Endometrial microvascular endothelial cells (primary cell): ENCODE measurements around the gene PPFIBP2. TPM values are rescaled to one million over a fixed set of nuclear protein-coding genes. Genes with fewer than 3 reads are reported as not detected.
"Not testable (repeated sequence)": the region's sequence is repeated elsewhere in the genome, so short reads cannot be mapped to it uniquely, and the experiment has no call there.

ENCODE experiments used
- in situ Hi-C: cut with HindIII; loops from 2 replicates; pipeline ENCODE4 v1.10.0; 2017; ENCODE audit warnings: low sequenced_read_pairs, low pct_unique_long_range_greater_than_20kb; ENCODE audit errors: inconsistent ontology term
- total RNA-seq: library from RNA; depleted of rRNA; stranded (reverse); fragments of >200 nt; gene quantifications from one replicate; pipeline ENCODE4 v1.2.3, GENCODE V29; 2015; ENCODE audit errors: inconsistent ontology term

The PPFIBP2 gene
- total RNA-seq, 1 donor from 2014 or later = under 0.01 TPM

DNA sequence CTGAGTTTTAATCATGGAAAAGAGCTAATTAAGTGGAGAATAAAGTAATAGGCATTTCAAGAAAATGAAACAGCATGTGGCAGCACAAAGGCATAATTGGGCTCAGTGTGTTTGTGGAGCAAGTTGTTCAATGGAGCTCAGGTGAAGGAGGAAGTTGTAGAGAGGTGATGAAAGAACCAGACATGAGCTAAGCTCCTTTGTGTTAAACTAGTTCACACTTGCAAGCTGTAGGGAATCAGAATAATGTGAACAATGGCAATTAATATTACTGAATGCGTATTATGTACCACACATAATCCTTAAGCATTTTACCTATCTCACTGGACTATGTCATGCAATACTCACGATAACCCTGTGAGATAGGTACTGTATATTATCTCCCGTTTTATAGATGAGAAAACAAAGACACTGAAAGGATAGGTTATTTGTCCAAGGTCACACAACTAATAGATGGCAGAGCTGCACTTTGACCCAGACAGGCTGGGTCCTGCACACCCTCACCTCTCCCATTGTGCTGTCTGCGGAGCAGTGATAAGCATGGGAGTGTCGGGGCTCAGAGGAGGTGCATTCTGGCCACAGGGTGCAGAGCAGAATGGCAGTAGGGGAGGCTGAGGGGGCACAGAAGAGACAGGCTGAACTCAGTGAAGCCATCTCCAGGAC is 19.6 kb upstream of the PPFIBP2 start:
- in situ Hi-C loops = no loop called here

DNA sequence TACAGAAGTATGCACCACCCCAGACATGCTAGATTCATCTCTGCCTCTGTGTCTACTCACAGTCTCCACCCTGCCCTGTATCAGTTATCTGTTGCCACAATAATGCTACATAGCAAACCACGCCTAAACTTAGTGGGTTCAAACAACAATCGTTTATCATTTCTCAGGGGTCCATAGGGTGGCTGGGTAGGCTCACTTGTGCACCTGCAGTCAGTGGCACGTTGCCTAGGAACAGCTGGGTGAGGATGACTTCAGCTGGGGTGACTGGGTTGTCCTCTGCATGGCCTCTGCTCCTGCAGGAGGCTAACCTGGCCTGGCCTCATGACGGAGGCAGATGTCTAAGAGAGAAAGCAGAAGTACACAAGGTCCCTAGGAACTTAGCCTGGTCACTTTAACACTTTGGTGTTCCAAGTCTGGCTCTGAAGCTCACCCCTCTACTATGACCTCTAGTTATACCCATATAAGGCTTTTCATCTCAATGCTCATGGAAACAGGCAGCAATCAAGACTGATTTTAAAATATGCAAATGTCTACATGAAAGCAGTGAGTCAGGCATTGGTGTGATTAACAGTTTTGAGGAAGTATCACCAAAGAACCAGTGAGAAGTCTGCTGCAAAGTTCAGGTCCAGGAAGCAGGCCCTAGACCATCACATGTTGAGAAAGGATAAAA is 17.8 kb upstream of the PPFIBP2 start:
- in situ Hi-C loops = no loop called here

DNA sequence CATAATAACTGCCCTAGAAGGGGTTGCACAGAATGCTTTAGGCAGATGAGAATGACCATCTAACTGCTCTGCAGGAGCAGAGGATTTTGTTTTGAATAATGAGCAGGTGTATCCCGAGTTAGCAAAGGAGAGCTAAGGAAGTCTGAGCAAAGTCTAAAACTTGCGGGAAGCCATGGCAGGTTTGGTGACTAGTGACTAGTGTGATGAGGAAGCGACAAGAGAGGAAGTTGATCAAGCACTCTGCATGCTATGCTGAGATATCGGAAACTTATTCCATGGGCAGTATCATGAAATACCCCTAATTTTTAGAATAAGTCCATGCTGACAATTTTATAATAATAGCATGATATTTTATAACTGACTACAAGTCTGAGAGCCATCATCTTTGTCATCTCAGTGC is 15.6 kb upstream of the PPFIBP2 start:
- in situ Hi-C loops = no loop called here

DNA sequence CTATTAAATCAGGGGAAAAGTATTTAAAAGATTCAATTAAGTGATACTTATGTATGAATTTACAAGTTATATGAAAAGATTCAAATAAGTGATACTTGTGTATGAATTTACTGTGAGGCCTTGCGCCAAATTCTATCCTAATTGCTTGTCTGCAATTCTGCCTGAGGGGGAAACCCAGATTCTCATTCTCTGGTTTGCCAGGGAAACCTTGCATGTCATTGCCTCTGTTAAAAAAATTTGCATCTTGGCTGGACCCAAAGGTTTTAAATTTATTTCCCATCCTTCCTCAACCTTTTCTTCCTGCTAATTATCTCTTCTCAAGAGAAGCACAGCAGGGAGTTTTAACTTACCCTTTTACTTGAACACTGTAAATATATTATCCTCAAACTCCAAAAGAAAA is 14.7 kb upstream of the PPFIBP2 start:
- in situ Hi-C loops = no loop called here

DNA sequence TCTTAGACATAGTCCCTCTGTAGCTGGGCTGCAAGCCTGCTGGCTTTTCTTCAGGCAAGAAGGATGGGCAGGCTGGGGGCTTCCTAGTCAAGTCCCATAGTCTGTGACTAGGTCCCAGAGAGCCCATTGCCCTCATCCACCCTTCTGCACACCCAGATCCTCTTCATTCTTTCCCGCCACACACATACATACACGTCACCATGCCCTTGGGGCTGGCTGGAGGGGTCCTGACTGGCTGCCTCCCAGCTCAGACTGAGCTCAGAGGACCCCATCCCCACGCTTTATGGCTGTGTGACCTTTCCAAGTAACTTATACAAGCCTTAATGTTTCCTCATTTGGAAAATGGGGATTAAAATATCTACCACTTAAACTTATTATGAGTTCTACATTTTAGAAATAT is 13.5 kb upstream of the PPFIBP2 start:
- in situ Hi-C loops = no loop called here

DNA sequence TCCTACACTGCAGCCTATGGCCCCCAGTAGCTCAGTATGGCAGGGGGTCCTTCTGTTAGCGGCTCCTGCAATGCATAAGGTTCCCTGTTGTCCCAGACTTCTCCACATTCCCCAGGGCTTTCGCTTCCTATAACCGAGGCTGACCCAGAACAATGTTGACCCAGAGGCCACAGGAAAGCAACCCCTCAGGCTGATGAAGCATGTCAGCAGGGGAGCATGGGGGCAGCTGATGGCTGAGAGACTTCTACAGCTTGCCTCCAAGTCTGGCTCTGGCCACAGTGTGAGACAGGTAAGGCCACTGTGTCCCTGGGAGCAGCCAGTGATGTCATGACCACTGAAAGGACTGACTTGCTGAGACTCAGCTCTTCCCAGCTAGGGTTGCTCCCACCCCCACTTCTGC is 12.5 kb upstream of the PPFIBP2 start:
- in situ Hi-C loops = no loop called here

DNA sequence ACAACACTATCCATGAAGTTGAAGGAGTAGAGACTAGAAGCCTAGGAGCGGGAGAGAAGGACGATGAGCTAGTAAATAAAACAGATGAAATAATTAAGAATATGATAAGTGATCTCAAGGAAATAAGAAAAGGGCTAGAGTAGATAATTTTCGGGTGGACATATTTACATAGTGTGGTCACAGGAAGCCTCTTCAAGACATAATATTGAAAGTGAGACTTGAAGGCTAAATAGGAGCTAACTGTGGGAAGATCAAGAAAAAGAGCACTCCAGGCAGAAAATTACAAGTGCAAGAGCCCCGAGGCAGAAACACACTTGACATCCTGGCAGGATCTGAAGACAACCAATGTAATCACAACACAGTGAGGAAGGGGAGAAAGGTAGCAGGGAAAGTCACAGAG is 11.9 kb upstream of the PPFIBP2 start:
- in situ Hi-C loops = no loop called here

DNA sequence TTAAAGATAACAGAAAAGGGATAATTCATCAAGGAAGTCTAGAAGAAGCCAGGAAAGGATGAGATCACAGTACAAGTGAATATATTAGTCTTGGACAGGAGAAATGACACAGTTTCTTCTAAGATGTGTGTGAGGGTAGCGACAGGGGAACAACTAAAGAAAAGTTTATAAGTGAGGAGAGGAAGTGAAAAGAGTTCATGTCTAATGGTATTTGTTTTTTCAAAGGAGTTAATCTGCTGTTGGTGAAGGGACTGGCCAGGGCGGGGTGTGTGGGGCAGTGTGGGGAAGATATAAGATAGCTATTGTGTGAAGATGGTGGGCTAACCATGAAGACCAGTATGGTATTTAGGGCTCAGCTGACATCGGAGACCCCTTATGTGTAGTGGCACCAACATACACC is 7.6 kb upstream of the PPFIBP2 start:
- in situ Hi-C loops = no loop called here

DNA sequence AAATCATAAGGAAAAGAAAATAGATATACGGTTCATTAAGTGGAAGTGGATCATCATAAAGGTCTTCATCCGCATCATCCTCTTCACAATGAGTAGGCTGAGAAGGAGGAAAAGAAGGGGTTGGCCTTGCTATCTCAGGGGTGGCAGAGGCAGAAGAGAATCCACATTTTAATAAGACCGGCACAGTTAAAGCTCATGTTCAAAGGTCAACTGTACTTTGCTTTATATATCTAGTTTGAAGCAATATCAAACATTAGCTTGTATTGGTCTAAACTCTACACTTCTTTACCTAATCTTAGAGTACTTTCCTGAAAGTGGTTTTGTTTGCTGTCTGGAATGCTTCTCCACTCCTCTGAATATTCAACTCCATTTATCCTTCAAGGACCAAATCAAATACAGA is 5.7 kb upstream of the PPFIBP2 start:
- in situ Hi-C loops = no loop called here

DNA sequence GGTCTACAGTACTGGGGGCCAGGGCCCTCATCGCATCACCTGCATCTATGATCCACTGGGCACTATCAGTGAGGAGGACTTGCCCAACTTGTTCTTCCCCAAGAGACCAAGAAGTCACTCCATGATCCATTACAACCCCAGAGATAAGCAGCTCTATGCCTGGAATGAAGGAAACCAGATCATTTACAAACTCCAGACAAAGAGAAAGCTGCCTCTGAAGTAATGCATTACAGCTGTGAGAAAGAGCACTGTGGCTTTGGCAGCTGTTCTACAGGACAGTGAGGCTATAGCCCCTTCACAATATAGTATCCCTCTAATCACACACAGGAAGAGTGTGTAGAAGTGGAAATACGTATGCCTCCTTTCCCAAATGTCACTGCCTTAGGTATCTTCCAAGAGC is 3.8 kb upstream of the PPFIBP2 start:
- in situ Hi-C loops = no loop called here

DNA sequence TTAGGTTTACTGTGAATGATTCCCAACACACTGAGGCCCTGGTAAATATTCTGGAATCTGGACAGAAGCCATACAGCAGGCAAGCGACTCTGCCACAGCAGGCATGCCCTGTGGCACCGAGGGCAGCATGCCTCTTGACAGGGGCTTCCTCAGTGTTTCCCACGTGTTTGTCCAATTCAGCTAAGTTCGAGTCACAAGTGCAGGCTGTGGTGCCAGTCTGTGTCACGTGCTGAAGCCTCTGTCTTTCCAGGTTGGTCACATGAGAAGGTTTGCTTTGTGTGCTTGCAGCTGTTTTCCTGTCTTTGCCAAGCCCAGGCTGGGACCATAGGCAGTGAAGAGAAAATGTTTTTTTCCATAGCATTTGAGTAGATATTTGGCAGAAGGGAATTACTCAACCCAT is 2.4 kb upstream of the PPFIBP2 start:
- in situ Hi-C loops = no loop called here

DNA sequence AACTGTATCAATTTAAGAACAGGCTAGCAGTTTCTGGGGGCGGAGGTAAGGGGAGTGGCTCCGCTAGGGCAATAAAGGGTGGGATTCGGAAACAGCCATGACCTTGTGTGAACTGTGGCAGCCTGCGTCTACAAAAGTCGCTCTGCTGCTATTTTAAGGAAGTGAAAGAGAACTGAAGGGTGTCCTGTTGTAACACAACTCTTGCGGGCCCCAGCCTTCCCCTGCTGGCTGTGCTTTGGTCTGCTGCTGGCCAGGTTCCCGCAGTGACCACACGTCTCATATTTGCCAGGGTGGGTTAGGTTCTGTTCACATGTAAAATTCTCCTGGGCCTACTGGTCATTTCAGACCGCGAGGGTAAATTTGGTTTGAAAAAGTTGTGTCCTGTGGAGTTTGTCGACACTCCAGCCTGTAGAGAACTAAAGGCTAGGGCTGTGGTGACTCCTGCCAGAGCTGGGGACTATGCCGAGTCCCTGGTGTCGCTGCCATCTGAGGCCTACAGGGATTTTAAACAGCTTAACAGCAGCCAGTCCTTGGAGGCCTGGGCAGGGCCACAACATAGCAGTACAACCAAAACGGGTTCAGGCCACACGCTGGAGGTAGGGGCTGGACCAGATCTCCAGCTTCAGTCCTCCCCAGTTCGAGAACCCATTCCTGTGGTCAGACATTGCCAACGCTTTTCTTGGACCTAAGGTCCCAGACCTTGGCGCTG is 1.1 kb upstream of the PPFIBP2 start:
- in situ Hi-C loops = no loop called here

DNA sequence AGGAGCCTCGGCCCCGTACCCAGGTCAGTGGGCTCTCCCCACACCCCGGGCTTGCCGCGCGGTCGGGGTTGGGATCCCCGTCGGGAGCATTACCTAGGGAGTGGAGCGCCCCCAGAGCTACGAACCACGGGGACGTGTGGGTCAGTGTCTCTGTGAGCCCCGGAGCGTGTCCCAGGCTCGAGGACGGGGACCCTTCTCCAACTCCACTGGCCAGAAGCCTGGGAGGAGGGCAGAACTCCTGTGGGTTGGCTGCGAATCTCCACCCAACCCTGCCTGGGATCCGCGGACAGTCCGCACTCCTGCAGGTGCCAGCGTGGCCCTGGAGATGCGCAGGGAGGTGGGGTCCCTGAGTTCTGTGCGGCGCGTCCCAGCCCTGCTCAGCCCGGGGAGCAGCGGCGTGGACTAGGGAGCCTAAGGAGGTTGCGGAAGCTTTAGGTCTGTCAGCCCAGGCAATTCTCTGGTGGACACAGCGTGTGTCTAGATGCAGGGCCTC is 346 bp downstream of the PPFIBP2 start:
- in situ Hi-C loops = no loop called here

DNA sequence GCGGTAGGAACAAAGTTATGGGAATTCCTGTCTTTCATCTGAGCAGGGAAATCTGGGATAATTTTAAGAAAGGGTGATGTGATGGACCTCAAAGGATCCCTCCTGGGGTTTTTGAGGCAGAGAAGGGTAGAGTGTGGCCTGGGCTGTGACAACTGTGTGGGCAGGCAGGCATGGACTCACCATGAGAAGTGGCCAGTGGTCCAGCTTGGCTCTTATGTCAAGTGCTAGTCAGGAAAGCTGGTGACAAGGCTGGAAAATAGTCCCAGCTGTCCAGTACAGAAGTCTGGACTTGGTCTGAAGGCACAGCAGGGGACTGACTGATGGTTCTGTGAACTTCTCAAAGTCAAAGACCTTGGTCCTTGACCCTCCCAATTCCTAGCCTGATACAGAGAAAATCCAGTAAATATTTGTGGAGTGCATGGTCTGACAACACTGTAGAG is 1.7 kb downstream of the PPFIBP2 start:
- in situ Hi-C loops = no loop called here

DNA sequence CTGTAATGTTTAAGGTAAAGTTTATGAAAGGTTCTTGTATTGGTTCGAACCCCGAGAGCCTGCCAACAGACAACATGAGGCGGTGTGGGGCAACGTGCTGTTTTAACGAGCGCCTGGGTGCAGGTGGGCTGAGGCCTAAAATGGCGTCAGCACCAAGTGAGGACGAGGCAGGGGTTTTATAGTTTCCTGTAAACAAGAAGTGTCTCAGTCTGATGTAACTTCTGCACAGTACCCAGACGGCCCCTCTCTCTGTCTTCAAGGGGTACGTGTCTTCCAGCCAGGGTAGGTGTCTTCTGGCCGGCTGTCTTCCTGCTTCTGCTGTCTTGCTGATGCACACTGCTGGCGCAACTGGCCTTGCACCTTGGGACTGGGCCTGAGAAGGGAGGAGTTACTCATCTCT is 2.7 kb downstream of the PPFIBP2 start:
- in situ Hi-C loops = no loop called here

DNA sequence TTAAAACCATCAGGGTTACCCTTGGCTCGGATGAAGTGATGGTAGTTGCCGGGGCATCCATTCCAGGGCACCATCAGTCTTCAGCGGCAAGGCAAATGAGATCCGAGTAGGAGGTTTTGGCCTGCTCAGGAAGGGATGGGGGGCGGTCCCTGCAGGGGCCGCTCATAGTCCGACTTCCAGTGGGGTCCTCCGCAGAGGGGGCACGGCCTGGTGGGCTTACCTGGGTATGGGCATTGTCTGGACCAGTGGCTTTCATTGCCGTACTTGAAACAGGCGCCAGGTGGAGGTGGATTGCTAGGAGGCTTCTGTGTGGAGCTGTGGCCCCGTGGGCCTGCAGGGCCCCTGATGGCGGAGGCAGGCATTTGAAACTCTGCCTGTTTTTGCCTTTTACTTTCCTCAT is 3.9 kb downstream of the PPFIBP2 start:
- in situ Hi-C loops = not testable (repeated sequence)

DNA sequence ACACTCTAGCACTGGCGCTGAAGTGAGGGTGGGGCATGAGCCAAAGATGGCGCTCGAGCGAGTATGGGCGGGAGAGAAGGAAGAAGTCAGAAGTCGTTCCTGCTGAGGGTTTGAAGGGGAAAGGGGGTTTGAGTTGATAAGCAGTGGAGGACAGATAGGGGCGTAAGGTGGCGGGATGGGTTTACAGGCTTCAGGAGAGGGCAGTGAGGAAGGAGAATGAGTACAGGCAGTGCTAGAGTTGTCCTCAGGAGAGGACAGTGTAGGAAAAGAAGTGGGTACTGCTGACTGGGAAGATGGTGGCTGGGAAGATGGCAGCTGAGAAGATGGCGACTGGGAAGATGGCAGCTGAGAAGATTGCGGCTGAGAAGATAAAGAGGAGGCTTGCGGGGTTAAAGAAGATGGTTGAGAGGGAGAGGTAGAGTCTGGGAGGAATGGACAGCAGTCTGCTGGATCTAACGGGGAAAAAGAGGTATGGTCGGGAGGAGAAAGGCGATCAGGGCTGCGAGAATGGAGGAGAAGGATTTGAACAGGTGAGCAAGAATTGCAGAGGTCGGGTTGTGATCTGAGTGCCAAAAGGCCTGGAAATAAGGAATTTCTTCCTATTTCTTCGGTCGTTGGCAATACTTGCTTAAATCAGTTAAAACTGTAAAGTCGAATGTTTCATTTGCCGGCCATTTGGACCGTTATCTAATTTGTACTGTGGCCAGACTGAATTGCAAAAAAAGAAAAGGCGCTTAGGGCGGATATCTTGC is 5.2 kb downstream of the PPFIBP2 start:
- in situ Hi-C loops = no loop called here

DNA sequence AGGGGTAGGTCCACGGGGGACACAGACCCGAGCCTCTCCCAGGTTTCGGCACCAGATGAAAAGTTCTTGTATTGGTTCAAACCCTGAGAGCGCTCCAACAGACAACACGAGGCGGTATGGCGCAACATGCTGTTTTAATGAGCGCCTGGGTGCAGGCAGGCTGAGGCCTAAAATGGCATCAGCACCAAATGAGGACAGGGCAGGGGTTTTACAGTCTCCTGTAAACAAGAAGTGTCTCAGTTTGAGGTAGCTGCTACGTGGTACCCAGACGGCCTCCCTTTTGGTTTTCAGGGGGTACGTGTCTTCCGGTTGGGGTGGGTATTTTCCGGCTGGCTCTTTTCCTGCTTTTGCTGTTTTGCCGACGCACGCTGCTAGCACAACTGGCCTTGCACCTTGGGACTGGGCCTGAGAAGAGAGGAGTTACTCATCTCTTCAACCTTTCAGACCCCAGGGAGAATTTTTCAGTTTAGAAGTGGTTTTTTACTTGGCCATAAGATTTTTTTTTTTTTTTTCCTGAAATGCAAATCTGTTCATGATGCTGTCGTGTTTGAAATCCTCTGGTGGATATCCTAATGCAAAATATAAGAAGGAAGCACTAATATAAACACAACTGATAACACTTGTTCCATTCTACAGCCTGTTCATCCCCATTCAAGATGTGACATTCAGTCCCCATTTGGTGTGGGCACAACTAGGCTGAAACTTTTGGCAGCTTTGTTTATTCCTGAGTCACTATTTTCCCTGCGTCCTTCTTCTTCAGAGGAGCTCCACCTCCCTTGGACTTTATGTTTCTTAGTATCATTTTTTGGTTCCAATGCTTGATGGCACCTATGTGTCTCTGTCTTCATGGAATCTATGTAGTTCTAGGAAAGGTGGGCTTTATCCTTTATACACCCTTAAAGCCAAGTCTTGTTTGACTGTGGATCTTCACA is 6.5 kb downstream of the PPFIBP2 start:
- in situ Hi-C loops = no loop called here
